PC-3 (cell line): ENCODE measurements around the gene TMEM51. TPM values are rescaled to one million over a fixed set of nuclear protein-coding genes. Genes with fewer than 3 reads are reported as not detected.
"Not testable (repeated sequence)": the region's sequence is repeated elsewhere in the genome, so short reads cannot be mapped to it uniquely, and the experiment has no call there.

Experiments
- ATAC-seq: fragments of 200-7000 bp; cut with Tn5 transposase; 2 replicates; pipeline ENCODE4 v1.9.1; 2020; ENCODE audit warnings: mild to moderate bottlenecking, moderate library complexity
- BruUV-seq: library from RNA; stranded (reverse); fragments of 400-500 nt; replicated peaks from 2 replicates; lab custom pipeline; 2021; lab: Mats Ljungman, UMichigan
- CTCF ChIA-PET: fragments of 300-600 bp; sonication (Branson Sonifier 250); formaldehyde crosslinking; loops from one replicate; lab custom pipeline; 2022; ENCODE audit warnings: antibody characterized with exemption; lab: Charles Lee
- POLR2A ChIA-PET: fragments of 300-600 bp; sonication (Branson Sonifier 250); formaldehyde crosslinking; loops from one replicate; lab custom pipeline; 2022; ENCODE audit warnings: antibody characterized with exemption; ENCODE audit not compliant: unreplicated experiment; lab: Charles Lee
- DNase-seq: peaks from one replicate; pipeline ENCODE4 v3.0.0-alpha.2; 2015
- H2AFZ ChIP-seq: fragments of 300-600 bp; sonication (generic); 2 replicates; pipeline ENCODE4 v1.6.0; 2016; ENCODE audit warnings: antibody characterized with exemption, low read length
- H3F3A ChIP-seq: fragments of 300-600 bp; sonication (generic); one replicate; pipeline ENCODE4 v1.6.0; 2017; ENCODE audit warnings: antibody characterized with exemption, low read length, control low read depth, mild to moderate bottlenecking; ENCODE audit not compliant: unreplicated experiment
- H3K27ac ChIP-seq: fragments of 300-600 bp; sonication (generic); 2 replicates; pipeline ENCODE4 v1.5.1; 2016; ENCODE audit warnings: mild to moderate bottlenecking, low read length
- H3K27me3 ChIP-seq: fragments of 300-600 bp; sonication (generic); 2 replicates; pipeline ENCODE4 v1.6.1; 2016; ENCODE audit warnings: low read length, mixed read lengths
- H3K36me3 ChIP-seq: fragments of 300-600 bp; sonication (generic); 2 replicates; pipeline ENCODE4 v1.6.1; 2016; ENCODE audit warnings: low read depth, mixed run types, low read length, mixed read lengths
- H3K4me1 ChIP-seq: fragments of 300-600 bp; sonication (generic); 2 replicates; pipeline ENCODE4 v1.5.1; 2016; ENCODE audit warnings: low read length; ENCODE audit not compliant: insufficient read depth
- H3K4me2 ChIP-seq: fragments of 300-600 bp; sonication (generic); 2 replicates; pipeline ENCODE4 v1.6.0; 2016; ENCODE audit warnings: low read length
- H3K4me3 ChIP-seq: fragments of 300-600 bp; sonication (generic); 2 replicates; pipeline ENCODE4 v1.5.1; 2016; ENCODE audit warnings: mild to moderate bottlenecking, low read length, mixed read lengths
- H3K79me2 ChIP-seq: fragments of 300-600 bp; sonication (generic); 2 replicates; pipeline ENCODE4 v1.6.1; 2017; ENCODE audit warnings: low read length, mixed read lengths
- H3K9ac ChIP-seq: fragments of 300-600 bp; sonication (generic); 2 replicates; pipeline ENCODE4 v1.6.0; 2016; ENCODE audit warnings: mild to moderate bottlenecking, low read length
- H3K9me2 ChIP-seq: fragments of 300-600 bp; sonication (generic); replicated peaks from 2 replicates; pipeline ENCODE4 v1.6.1; 2016; ENCODE audit warnings: mixed run types, low read length, mixed read lengths
- H3K9me3 ChIP-seq: fragments of 300-600 bp; sonication (generic); 2 replicates; pipeline ENCODE4 v1.6.1; 2016; ENCODE audit warnings: low read length, mixed read lengths
- H4K20me1 ChIP-seq: fragments of 300-600 bp; sonication (generic); 2 replicates; pipeline ENCODE4 v1.6.1; 2016; ENCODE audit warnings: low read length, mixed read lengths
- CTCF ChIP-seq: fragments of 300-600 bp; sonication (generic); conservative IDR thresholded peaks from 2 replicates; pipeline ENCODE4 v1.5.1; 2017; ENCODE audit warnings: antibody characterized with exemption, low read depth, mild to moderate bottlenecking, low read length
- EZH2 ChIP-seq: fragments of 300-600 bp; sonication (generic); IDR thresholded peaks from one replicate; pipeline ENCODE4 v1.6.1; 2017; ENCODE audit warnings: antibody characterized with exemption, mild to moderate bottlenecking, low read length; ENCODE audit not compliant: unreplicated experiment
- EZH2phosphoT487 ChIP-seq: fragments of 300-600 bp; sonication (generic); IDR thresholded peaks from 2 replicates; pipeline ENCODE4 v1.6.1; 2018; ENCODE audit warnings: mild to moderate bottlenecking, antibody characterized with exemption, low read length, borderline replicate concordance
- intact Hi-C: fragments of 100-400 bp; cut with micrococcal nuclease; formaldehyde crosslinking; loops from 2 replicates; pipeline ENCODE4 v1.9.0; 2023
- total RNA-seq: library from RNA; depleted of rRNA; stranded (reverse); fragments of >200 nt; gene quantifications from 2 replicates; pipeline ENCODE4 v1.2.3, GENCODE V29; 2014

TMEM51 gene
- total RNA-seq, 1 experiment from 2014 or later: 20.8 TPM

- H3K79me2 ChIP-seq: no peaks in the 10 kb centered on the region
- no peak overlapping the region for H3K27ac ChIP-seq
- no peaks in the 10 kb centered on the region for H4K20me1 ChIP-seq
- ATAC-seq (no peak), DNase-seq (no peak)
- no peak overlapping the region for H3K9ac ChIP-seq
- no peaks in the 10 kb centered on the region for H3K9me2 ChIP-seq
- POLR2A ChIA-PET: no interaction called here
- H2AFZ ChIP-seq: no peak overlapping the region
- no TSS peak for BruUV-seq
- CTCF ChIA-PET: no interaction called here
- no peaks in the 10 kb centered on the region for H3K36me3 ChIP-seq
- H3F3A ChIP-seq: no peaks in the 10 kb centered on the region
- intact Hi-C loops: no loop called here
- H3K4me1 ChIP-seq: no peaks in the 10 kb centered on the region
- H3K4me3 ChIP-seq: no peak overlapping the region
- H3K9me3 ChIP-seq: no peaks in the 10 kb centered on the region
- no peaks in the 10 kb centered on the region for H3K27me3 ChIP-seq
- TF ChIP-seq EZH2 (no peak), EZH2phosphoT487 (no peak), CTCF (no peak)
- H3K4me2 ChIP-seq: no peak overlapping the region
Observed at GRCh38 chr1:15130607-15131006, 22.9 kb upstream of the TMEM51 start.

GRCh38 chr1:15132965-15133364, 20.6 kb upstream of the TMEM51 start:
- no peaks in the 10 kb centered on the region for H3K27me3 ChIP-seq
- intact Hi-C loops: no loop called here
- H3K9me3 ChIP-seq: no peaks in the 10 kb centered on the region
- H3K27ac ChIP-seq: no peak overlapping the region
- TF ChIP-seq CTCF (no peak), EZH2 (no peak), EZH2phosphoT487 (no peak)
- H2AFZ ChIP-seq: no peak overlapping the region
- no peak for ATAC-seq
- no peaks in the 10 kb centered on the region for H3F3A ChIP-seq
- POLR2A ChIA-PET: no interaction called here
- H4K20me1 ChIP-seq: no peaks in the 10 kb centered on the region
- H3K4me2 ChIP-seq: no peak overlapping the region
- no peak overlapping the region for H3K4me3 ChIP-seq
- H3K36me3 ChIP-seq: no peaks in the 10 kb centered on the region
- no peak overlapping the region for H3K9ac ChIP-seq
- H3K79me2 ChIP-seq: no peaks in the 10 kb centered on the region
- H3K4me1 ChIP-seq: no peaks in the 10 kb centered on the region
- no peak for DNase-seq
- CTCF ChIA-PET: no interaction called here
- no peaks in the 10 kb centered on the region for H3K9me2 ChIP-seq
- BruUV-seq: no TSS peak

- Histone ChIP-seq H3K79me2 (no peaks in the 10 kb centered on the region), H3K27ac (no peak overlapping the region), H3K9me3 (no peaks in the 10 kb centered on the region), H4K20me1 (no peaks in the 10 kb centered on the region), H3F3A (no peaks in the 10 kb centered on the region), H3K36me3 (no peaks in the 10 kb centered on the region), H3K9ac (no peak overlapping the region), H3K27me3 (no peaks in the 10 kb centered on the region), H3K4me3 (no peak overlapping the region), H3K9me2 (no peaks in the 10 kb centered on the region), H3K4me2 (no peak overlapping the region), H2AFZ (no peak overlapping the region), H3K4me1 (no peaks in the 10 kb centered on the region; the same call in 1 of the 2 replicates)
- intact Hi-C loops: no loop called here
- ChIA-PET CTCF (no interaction called here), POLR2A (no interaction called here)
- no peak for DNase-seq
- no peak for ATAC-seq
- no TSS peak for BruUV-seq
- TF ChIP-seq EZH2phosphoT487 (no peak), EZH2 (no peak), CTCF (no peak)
Observed at GRCh38 chr1:15134285-15134684, 19.3 kb upstream of the TMEM51 start.

GRCh38 chr1:15135604-15136003, 17.9 kb upstream of the TMEM51 start:
- H3F3A ChIP-seq, H2AFZ ChIP-seq, H3K27ac ChIP-seq, H3K79me2 ChIP-seq, BruUV-seq, H4K20me1 ChIP-seq, H3K4me3 ChIP-seq, H3K9ac ChIP-seq, H3K36me3 ChIP-seq, ATAC-seq, H3K4me2 ChIP-seq, intact Hi-C loops, H3K27me3 ChIP-seq, POLR2A ChIA-PET, DNase-seq, CTCF ChIA-PET, H3K9me3 ChIP-seq, H3K4me1 ChIP-seq, H3K9me2 ChIP-seq: not testable (repeated sequence)
